Renal cortical epithelial cell (primary cell): Measurements from ENCODE around the gene RHBDD3. TPM values are rescaled to one million over a fixed set of nuclear protein-coding genes. Genes with fewer than 3 reads are reported as not detected.

Experiments used
- DNase-seq: peaks from one replicate; pipeline ENCODE4 v3.0.0-alpha.2; 2011; ENCODE audit warnings: low read depth
- total RNA-seq: library from RNA; depleted of rRNA; stranded (reverse); fragments of >200 nt; gene quantifications from 2 replicates; pipeline ENCODE4 v1.2.3, GENCODE V29; 2014

Gene RHBDD3
- total RNA-seq, 1 donor from 2014 or later, result 19.3 TPM

- peak; percentile 53 for DNase-seq
These were observed 38.5 kb upstream of the RHBDD3 start, which contains the start of gene GAS2L1 for GRCh38 chr22:29306175-29306834. Gene GAS2L1 (plus strand): TSS chr22:29306650. CDS start chr22:29308106, 1,456 bp downstream.

GRCh38 chr22:29305836-29306174 lies 38.0 kb upstream of the RHBDD3 start:
- no peak for DNase-seq

DNA sequence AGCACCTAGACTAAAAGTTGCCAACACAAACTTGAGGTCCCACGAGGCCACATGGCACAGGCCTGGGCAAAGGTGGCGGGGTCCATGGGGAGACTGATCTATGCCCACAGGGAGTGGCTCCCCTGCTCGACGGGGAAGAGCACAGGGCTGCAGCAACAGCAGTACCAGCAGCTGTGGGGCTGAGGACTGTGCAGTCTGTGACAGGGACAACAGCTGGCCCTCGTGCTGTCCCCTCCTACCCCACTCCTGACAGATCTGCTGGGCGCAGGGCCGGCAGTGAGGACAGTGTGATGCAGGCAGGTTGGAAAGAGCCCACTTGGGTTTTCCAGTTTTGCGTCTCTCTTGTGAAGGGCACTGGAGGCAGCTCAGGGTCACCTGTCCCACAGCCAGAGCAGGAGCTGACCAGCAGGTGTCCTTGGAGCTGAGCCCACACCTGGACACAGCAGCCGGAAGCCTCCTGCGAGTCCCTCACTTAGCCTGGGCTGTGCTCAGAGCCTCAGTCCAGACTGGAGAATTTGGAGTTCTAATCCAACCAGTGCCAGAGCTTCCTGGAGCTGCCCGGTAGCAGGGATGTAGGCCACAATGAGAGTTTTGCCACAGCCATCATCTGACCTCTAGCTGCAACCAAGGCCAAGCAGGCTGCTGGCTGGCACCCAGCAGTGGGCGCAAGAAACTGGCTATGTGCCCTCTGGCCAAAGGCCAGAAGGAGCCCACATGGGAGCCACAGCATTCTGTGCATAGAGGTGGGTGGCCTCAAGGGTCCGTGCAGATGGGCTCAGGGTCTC lies 35.1 kb upstream of the RHBDD3 start:
- peak; percentile 16 for DNase-seq

DNA sequence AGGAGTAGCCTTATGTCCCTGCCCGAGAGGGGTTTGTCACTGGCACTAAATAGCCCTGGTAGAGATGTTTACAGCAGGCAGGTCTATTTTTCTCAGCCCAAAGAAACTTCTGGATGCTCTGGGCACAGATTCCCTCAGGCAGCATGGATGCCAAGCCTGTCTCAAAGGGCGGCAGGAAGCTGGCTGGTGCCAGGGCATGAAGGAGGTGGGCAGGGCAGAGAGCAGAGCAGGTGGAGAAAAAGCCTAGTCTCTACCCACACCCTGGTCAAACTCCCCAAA lies 34.6 kb upstream of the RHBDD3 start:
- DNase-seq, result no peak

- DNase-seq, result no peak
These were observed 34.1 kb upstream of the RHBDD3 start for GRCh38 chr22:29301716-29302401.

GRCh38 chr22:29300807-29301601 lies 33.2 kb upstream of the RHBDD3 start:
- DNase-seq, result no peak

DNA sequence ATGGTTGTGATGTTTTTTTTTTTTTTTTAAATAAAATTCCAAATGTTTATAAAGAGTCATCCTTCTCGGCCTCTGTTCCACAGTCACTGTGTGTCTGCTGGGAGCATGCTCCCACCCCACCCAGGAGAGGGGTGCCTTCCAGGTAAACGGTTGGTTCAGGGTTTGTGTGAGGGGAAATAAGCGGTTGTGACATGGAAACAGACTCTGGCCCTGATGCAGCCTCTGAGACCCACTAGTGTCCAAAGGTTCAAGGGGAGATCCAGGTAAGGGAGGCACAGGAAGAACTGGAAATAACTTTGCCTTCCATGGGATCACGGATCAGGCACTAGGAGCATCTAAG lies 32.7 kb upstream of the RHBDD3 start:
- no peak for DNase-seq

DNA sequence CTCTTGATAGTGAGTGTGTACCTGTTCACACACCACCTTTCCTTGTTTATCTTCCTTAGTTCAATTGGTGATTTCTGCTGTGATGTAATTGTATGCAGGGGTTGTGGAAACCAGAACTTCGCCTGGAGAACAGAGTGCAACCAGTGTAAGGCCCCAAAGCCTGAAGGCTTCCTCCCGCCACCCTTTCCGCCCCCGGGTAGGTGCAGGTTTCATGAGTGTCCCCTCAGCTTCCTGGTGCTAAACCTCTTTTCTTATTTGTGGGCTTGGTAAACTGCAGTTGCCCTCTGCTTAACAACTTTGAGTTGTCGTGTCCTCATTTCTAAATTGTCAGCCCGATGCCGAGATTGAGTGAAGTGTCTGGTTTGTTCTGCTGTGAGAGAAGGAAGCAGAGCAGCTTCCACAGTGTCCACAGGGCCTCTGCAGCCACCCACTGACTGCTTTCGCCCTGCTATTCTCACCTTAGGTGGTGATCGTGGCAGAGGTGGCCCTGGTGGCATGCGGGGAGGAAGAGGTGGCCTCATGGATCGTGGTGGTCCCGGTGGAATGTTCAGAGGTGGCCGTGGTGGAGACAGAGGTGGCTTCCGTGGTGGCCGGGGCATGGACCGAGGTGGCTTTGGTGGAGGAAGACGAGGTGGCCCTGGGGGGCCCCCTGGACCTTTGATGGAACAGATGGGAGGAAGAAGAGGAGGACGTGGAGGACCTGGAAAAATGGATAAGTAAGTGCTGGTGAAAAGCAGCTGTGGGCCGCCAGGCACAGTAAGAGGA lies 31.5 kb upstream of the RHBDD3 start:
- DNase-seq, result no peak

DNA sequence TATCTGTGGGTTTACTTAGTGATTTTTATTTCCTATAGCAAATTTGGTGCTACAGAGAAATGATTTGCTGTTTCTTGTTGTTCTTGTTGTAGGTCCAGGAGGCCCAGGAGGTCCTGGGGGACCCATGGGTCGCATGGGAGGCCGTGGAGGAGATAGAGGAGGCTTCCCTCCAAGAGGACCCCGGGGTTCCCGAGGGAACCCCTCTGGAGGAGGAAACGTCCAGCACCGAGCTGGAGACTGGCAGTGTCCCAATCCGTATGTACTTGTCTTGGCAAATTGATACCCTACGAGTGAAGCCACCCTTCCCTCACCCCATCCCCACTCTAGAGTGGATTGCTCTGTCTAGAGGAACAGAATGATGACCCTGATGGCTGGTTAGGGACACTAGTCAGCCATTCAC lies 30.9 kb upstream of the RHBDD3 start:
- no peak for DNase-seq

GRCh38 chr22:29292379-29292778 lies 24.6 kb upstream of the RHBDD3 start:
- DNase-seq, result no peak

DNA sequence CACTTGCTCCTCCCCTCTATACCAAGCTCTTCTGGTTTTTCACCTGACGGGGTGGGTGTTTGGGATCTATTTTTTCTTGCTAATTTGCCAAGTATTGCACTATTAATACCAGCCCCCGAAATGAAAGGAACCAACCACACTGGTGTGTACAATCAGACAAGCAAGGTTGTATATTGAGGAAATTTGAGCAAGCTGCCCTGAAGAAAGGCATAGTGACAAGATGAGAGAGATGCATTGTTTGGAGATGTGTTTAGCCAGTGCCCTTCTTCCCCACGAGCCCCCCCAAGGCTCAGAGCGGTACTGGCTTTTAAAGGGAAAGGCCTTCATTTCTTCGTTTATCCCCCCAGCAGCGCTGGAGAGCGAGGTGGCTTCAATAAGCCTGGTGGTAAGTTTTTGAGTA lies 23.4 kb upstream of the RHBDD3 start:
- DNase-seq, result no peak

DNA sequence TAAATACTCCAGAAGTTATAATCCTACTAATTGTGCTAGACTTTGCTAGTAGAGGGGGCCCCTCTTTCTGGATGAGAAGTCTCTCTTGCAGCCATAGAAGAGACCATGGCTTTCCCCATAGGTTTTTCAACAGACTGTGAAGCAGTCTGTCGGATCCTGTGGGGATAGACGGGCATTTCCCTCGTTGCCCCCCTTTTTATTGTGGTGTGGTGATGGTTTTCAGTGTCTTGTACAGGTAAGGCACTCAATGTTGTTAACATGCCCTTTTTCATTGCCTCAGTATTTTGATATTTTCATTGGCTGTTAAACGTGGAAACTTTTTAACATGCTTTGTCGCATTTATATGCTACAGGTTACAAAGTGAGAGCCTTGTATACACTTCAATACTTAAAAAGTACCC lies 22.3 kb upstream of the RHBDD3 start:
- no peak for DNase-seq

GRCh38 chr22:29288837-29289236 lies 21.1 kb upstream of the RHBDD3 start:
- DNase-seq, result no peak

DNA sequence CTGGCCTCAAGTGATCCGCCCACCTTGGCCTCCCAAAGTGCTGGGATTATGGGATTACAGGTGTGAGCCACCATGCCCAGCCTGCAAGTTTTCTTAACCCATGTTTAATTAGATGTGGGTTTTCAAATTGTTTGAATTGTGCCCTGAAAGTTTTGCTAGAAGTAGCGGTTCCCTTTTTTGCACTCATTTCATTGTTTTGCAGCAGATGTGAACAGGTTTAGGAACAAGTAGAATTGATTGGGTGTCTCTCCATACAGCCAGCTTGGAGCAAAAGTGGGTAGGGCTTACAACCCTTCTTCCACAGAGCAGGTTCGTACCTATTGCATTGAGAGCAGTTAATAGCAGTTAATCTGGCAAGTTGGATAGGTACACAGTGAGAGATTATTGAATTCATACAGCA lies 16.4 kb upstream of the RHBDD3 start:
- DNase-seq, result no peak

- no peak for DNase-seq
These were observed 10.1 kb upstream of the RHBDD3 start for GRCh38 chr22:29277927-29278326.

DNA sequence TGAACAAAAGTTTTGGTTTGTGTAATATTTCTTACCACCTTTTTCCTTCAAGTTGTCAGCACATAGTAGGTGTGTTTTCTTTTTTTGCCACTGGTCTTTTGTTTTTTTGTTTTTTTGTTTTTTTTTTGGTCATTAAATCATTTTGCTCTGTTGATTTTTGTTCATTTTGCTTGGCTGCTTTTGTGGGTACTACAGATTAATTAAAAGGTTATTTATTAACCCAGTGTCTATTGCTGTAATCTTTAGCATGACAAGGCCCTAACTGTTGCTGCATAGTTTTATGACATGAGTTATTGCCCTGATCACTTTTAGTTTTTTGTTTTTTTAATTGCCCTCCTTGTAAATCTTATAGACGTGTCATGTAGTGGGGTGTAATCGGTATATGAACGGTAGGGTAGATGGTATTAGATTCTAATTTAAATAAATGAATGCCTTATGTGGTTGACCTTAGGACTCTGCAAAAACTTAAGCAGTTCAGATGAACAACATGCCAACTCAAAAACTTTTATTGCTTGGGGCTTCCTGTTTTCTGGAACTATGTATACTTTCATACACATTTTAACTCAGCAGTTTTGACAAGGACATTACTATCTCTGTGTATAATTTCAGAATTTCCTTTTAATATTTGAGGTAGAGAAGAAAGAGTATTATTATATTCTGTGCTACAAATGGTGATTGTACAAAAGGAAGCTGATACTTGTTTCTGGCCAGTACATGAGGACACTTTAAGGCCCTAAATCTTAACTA lies 8.2 kb upstream of the RHBDD3 start:
- peak; percentile 85 for DNase-seq

DNA sequence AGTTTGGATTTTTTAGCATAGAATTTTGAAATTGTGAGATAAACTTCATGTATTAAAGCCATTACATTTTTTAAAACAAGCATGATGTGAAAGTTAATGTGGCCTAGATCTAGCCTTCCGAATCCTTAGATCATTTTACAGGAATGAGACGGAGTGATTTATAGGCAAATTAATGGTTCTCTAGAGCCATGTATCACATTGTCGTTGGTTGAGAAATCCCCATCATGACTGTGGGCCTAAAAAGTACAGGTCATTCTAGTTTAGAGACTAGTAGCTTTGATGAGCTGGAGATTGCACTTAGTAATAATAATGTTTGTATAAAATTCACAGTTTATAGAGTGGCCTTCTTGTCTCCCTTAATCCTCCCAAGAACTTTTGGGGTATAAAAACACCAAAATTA lies 7.4 kb upstream of the RHBDD3 start:
- DNase-seq, result peak; percentile 60

GRCh38 chr22:29272624-29273023 lies 4.8 kb upstream of the RHBDD3 start:
- DNase-seq, result no peak

DNA sequence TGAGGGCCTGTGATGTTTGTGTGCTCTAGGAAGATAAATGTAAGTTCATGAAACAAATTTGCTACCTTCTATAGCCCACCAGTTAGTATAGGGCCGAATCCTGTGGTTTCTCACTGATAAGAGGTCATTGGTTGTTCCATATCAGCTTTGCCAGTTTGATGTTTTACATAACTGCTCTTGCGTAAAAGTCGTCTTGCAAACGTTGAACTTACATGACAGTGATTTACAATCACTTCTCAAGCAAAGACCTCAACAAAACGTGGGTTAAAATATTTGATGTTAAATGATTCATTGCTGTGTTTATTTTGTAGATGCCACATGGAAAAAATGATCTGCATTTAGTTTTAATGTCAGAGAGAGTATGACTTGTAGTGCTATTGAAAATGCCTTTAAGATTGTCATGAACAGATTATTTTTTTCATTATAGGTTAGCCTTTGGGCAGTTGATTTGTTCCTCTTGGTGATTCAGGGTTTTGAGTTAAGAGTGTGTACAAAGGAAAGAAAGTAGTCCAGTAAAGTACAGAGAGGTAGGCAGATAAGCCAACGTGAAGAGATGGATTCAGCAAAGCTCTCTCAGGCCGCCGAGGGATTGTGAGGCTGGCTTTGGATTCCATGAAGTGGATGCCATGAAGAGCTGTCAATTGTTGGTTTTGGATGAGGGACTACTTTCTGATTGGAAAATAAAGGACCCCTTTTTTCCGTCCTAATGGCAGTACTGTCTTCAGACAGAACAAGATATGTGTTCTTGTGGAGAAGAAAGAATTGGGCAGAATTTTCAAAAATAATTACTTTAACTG lies 2.9 kb upstream of the RHBDD3 start:
- DNase-seq, result peak; percentile 45
